Measurements from ENCODE around the gene FGF18.

FGF18 gene

DNA sequence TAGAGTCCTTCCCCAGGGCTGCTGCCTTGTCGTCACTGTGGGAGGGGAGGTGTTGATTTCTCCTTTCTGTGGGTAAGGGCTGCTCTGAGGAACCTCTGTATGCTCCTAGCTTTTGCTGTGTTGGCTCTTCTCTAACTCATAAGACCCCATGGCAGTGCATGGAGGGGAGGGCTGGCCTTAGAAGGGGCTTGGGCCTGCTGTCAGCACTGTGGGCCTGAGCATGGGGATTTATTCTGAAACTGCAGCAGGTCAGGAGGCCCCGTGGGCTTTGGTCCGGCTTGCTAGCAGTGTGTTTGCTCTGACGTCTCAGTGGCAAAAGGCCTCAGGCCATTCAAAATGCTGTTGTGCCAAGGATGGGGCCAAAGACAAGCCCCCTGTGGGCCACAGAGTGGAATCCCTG is 6.8 kb downstream of the FGF18 start:
- Histone ChIP-seq H3K4me3 (ENCODE audit: low read length) (no peak overlapping the region), H3K4me2 (ENCODE audit: low read length) (no peak overlapping the region), H3K9ac (ENCODE audit: low read depth, low read length) (no peak overlapping the region), H3K27me3 (ENCODE audit: control insufficient read depth, insufficient read depth, low read length) (no peaks in the 10 kb centered on the region), H3K4me1 (ENCODE audit: control insufficient read depth, insufficient read depth, low read length) (peaks cover under 1% of the 10 kb centered on the region), H3K36me3 (ENCODE audit: insufficient read depth, low read length) (no peaks in the 10 kb centered on the region), H3K9me3 (replicated peaks; ENCODE audit: low read length) (no peaks in the 10 kb centered on the region)

DNA sequence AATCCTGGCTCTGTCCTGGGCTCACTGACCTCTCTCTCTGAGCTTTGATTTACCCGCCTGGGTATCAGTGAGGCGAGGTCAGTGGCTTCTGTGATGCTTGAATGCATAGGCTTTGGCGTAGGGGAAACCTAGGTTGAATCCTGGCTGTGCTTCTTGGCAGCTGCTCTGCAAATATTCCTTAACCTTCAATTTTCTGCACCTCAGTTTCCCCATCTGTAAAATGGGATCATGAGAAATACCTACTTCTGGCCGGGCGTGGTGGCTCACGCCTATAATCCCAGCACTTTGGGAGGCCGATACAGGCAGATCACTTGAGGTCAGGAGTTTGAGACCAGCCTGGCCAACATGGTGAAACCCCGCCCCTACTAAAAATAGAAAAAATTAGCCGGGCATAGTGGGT is 7.2 kb downstream of the FGF18 start:
- Histone ChIP-seq H3K4me3 (ENCODE audit: low read length) (no peak overlapping the region), H3K27me3 (ENCODE audit: control insufficient read depth, insufficient read depth, low read length) (no peaks in the 10 kb centered on the region), H3K36me3 (ENCODE audit: insufficient read depth, low read length) (no peaks in the 10 kb centered on the region), H3K4me2 (ENCODE audit: low read length) (no peak overlapping the region), H3K9me3 (replicated peaks; ENCODE audit: low read length) (no peaks in the 10 kb centered on the region), H3K9ac (ENCODE audit: low read depth, low read length) (no peak overlapping the region), H3K4me1 (ENCODE audit: control insufficient read depth, insufficient read depth, low read length) (no peaks in the 10 kb centered on the region)

DNA sequence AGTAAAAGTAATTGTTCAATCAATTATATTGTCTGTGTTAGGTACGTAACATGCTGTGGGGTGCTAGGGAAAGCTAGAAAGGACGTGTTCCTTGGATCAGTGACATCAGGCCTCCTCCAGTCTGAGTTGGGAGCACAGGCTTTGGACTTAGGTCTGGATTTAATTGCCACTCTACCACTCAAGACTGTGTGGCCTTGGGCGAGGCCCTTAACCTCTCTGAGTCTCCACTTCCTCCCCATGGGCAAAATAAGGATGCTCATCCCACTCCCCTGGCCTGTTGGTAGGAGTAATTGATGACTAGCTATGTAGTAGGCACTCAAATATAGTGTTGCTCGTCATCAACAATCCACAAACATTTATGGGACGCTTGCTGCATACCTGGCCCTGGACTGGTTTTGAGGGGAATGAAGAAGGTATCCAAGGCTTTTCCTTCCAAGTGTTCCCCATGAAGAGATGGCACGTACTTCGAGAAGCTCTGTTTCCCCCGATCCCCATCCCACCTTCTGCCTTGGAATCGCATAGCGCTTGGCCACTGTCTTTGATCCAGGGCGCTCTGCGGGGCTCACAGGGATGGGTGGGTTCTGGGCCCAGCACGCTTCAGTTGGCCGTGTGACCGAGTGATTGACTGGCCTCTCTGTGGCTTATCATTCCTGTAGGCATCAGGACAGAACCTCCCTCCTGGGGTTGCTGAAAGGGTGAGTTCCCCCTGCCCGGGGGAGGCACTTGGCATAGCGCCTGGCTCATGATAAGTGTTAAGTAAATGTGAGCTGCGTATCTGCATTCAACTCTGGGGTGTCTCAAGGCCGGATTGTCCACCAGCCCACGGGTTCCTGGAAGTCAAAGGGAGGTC is 8.1 kb downstream of the FGF18 start:
- Histone ChIP-seq H3K4me2 (ENCODE audit: low read length) (no peak overlapping the region), H3K9ac (ENCODE audit: low read depth, low read length) (no peak overlapping the region), H3K27me3 (ENCODE audit: control insufficient read depth, insufficient read depth, low read length) (no peaks in the 10 kb centered on the region), H3K4me1 (ENCODE audit: control insufficient read depth, insufficient read depth, low read length) (no peaks in the 10 kb centered on the region), H3K9me3 (replicated peaks; ENCODE audit: low read length) (no peaks in the 10 kb centered on the region), H3K4me3 (ENCODE audit: low read length) (no peak overlapping the region), H3K36me3 (ENCODE audit: insufficient read depth, low read length) (no peaks in the 10 kb centered on the region)

DNA sequence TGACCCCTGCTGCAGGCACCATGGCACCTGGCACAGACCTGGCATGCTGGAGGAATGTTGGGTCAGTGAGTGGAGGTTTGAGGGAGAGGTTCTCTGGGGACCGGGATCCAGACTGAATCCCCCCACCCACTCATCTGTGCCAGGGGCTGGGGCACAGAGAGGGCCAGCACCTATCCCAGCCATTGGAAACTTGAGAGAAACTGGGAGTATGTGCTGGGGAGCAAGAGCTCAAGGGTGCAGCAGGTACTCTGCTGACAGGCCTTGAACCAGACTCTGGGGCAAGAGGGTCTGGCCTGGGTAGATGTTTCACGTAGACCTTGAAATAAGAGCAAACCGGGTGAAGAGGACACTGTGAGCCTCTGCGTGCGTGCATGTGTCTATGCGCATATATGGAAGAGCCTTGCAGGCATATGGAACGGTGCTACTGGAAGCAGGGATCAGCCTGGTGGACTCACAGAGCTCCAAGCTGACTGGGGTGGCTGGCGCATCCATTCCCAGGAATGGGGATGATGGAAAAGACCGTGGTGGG is 8.8 kb downstream of the FGF18 start:
- Histone ChIP-seq H3K4me1 (ENCODE audit: control insufficient read depth, insufficient read depth, low read length) (no peaks in the 10 kb centered on the region), H3K4me3 (ENCODE audit: low read length) (no peak overlapping the region), H3K9me3 (replicated peaks; ENCODE audit: low read length) (no peaks in the 10 kb centered on the region), H3K36me3 (ENCODE audit: insufficient read depth, low read length) (no peaks in the 10 kb centered on the region), H3K27me3 (ENCODE audit: control insufficient read depth, insufficient read depth, low read length) (no peaks in the 10 kb centered on the region), H3K9ac (ENCODE audit: low read depth, low read length) (no peak overlapping the region), H3K4me2 (ENCODE audit: low read length) (no peak overlapping the region)

DNA sequence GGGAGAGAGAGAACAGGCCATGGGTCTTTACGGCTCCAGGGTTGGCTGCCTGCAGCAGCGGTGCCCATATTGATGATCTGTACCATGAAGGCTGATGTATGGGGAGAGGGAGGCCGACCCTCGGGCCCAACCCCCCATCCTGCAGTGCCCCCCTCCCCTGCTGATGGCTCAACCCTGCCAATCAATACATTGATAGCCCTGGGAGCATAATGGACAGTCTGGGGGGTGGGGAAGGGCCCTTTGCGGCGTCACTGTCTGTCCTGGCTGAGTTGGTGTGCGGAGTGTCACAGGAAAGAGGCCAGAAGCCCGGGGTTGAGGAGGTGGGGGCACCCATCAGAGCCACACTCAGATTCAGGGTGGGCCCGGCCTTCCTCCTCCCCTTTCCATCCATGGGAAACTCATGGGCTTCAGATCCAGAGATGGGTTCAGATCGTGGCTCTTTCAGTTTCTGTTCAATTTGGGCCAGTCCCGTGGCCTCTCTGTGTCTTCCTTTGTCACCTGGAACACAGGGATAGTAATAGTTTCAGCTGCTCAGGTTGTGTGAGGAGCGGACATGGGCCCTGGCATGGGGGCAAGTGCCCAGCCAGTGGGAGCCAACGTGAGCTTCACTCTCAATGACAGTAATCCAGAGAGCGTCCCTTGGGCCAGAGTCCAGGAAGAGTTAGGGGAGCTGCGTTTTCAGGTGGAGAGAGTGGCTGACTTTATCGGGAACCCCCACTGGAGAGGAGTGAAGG is 9.5 kb downstream of the FGF18 start:
- Histone ChIP-seq H3K4me3 (ENCODE audit: low read length) (no peak overlapping the region), H3K9ac (ENCODE audit: low read depth, low read length) (no peak overlapping the region), H3K36me3 (ENCODE audit: insufficient read depth, low read length) (no peaks in the 10 kb centered on the region), H3K27me3 (ENCODE audit: control insufficient read depth, insufficient read depth, low read length) (no peaks in the 10 kb centered on the region), H3K4me2 (ENCODE audit: low read length) (no peak overlapping the region), H3K9me3 (replicated peaks; ENCODE audit: low read length) (no peaks in the 10 kb centered on the region), H3K4me1 (ENCODE audit: control insufficient read depth, insufficient read depth, low read length) (no peaks in the 10 kb centered on the region)

DNA sequence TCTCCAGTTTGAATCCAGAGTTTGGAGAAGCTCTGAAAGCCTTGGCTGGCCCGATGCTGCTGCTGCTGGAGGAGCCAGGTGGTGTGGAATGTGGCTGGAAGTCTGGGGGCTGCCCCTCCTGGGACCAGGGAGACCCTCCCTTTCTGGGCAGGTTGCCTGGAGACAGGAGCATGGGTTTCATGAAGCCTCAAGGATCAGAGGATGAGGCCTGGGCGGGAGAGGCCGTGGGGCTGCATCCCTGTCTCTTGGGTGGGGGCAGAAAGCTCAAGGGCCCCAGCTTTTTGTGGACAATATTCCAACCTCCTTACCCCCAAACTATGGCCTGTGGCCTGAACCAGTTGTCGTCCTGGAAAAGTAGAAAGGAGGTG is 10.1 kb downstream of the FGF18 start:
- Histone ChIP-seq H3K9me3 (replicated peaks; ENCODE audit: low read length) (no peaks in the 10 kb centered on the region), H3K27me3 (ENCODE audit: control insufficient read depth, insufficient read depth, low read length) (no peaks in the 10 kb centered on the region), H3K9ac (ENCODE audit: low read depth, low read length) (no peak overlapping the region), H3K4me1 (ENCODE audit: control insufficient read depth, insufficient read depth, low read length) (no peaks in the 10 kb centered on the region), H3K36me3 (ENCODE audit: insufficient read depth, low read length) (no peaks in the 10 kb centered on the region), H3K4me3 (ENCODE audit: low read length) (no peak overlapping the region), H3K4me2 (ENCODE audit: low read length) (no peak overlapping the region)

DNA sequence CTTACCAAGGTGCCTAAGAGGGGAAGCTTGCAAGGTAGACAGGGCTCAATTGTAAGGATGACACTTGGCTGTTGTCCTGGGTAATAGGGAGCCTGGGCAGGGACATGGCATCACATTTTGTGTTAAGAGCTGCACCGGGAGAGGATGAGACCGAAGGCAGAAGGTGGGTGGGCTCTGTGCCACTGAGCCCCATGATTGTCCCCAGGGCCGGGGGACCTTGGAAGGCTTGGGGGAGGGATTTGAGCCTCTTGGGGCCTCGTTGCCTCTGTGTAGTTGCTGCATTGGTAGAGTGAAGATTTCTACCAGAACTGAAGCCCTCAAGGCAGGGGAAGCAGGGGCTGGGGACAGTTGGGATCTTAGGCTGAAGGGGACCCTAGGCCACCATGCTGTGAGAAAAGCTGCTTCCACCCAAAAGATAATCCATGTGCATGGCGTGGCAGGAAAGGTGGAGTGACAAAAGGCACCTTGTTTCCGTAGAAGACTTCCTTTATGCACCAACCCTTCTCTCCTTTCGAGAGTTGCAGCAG is 11.9 kb downstream of the FGF18 start:
- Histone ChIP-seq H3K27me3 (ENCODE audit: control insufficient read depth, insufficient read depth, low read length) (no peaks in the 10 kb centered on the region), H3K9ac (ENCODE audit: low read depth, low read length) (no peak overlapping the region), H3K9me3 (replicated peaks; ENCODE audit: low read length) (no peaks in the 10 kb centered on the region), H3K4me3 (ENCODE audit: low read length) (no peak overlapping the region), H3K4me2 (ENCODE audit: low read length) (no peak overlapping the region), H3K4me1 (ENCODE audit: control insufficient read depth, insufficient read depth, low read length) (no peaks in the 10 kb centered on the region), H3K36me3 (ENCODE audit: insufficient read depth, low read length) (no peaks in the 10 kb centered on the region)

DNA sequence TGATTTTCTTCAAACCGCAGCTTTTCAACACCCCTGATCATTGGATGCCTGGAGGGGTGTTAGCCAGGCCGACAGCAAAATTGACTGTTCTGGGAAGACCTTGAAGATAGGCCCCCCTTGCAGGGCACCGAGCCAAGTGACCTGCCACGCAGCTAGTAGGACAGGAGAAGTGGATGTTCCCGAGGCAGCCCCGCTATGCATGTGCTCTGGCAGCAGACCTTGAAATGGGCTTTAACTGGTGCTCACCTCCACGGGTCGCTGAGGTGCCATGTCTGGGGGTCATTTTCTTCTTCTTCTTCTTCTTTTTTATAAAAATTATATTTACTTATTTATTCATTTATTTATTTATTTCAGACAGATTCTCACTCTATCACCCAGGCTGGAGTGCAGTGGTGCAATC is 12.6 kb downstream of the FGF18 start:
- Histone ChIP-seq H3K4me3 (ENCODE audit: low read length) (no peak overlapping the region), H3K4me2 (ENCODE audit: low read length) (no peak overlapping the region), H3K27me3 (ENCODE audit: control insufficient read depth, insufficient read depth, low read length) (no peaks in the 10 kb centered on the region), H3K4me1 (ENCODE audit: control insufficient read depth, insufficient read depth, low read length) (no peaks in the 10 kb centered on the region), H3K36me3 (ENCODE audit: insufficient read depth, low read length) (no peaks in the 10 kb centered on the region), H3K9ac (ENCODE audit: low read depth, low read length) (no peak overlapping the region), H3K9me3 (replicated peaks; ENCODE audit: low read length) (no peaks in the 10 kb centered on the region)

DNA sequence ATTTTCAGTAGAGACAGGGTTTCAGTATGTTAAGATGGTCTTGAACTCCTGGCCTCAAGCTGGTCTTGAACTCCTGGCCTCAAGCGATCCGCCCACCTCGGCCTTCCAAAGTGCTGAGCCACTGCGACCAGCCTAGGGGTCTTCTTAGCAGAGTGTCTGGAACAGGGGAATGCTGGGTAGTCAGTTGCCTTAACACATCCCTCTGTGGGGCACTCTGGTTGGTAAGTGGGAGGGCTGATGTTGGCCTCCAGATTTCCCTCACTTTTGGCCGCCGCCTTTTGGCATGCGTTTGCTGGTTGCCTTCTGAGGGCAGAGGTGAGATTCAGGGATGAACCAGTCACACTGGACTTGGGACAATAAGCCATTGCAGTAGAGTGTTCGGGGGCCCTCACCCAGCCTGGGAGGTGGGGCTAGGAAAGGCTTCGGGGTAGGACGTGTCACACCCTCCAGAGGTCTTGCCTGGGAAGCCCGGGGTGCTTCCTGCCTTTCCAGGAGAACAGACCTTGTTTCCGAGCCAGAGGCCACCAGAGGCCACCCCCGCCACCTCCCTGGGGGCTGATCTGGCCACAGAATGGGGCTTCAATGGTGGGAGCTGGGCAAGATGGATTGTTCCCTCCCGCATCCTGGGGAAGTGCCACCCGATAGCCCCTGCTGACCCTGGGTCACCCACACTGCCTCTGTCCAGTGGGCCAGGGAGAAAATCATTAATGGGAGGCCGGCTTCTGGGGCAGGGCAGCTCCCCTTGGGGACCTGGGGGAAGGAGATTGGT is 13.3 kb downstream of the FGF18 start:
- Histone ChIP-seq H3K27me3 (ENCODE audit: control insufficient read depth, insufficient read depth, low read length) (no peaks in the 10 kb centered on the region), H3K4me3 (ENCODE audit: low read length) (no peak overlapping the region), H3K36me3 (ENCODE audit: insufficient read depth, low read length) (no peaks in the 10 kb centered on the region), H3K9me3 (replicated peaks; ENCODE audit: low read length) (no peaks in the 10 kb centered on the region), H3K4me2 (ENCODE audit: low read length) (no peak overlapping the region), H3K4me1 (ENCODE audit: control insufficient read depth, insufficient read depth, low read length) (peaks cover 6% of the 10 kb centered on the region), H3K9ac (ENCODE audit: low read depth, low read length) (no peak overlapping the region)

DNA sequence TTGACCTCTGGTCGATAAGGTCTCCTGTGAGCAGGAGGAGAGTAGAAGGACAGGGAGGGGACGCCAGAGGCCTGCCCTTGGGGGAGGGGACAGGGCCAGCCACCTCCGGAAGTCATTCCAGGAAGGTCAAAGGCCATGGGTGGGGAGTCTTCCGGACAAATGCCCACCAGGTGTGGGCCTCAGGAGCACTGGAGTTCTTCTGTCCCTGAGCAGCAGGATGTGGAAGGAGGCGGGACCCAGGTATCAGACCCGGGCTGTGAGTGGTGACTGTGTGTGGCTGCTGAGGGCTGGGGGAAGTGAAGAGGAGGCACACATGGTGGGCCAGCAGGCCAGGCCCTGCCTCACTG is 13.9 kb downstream of the FGF18 start:
- H3K9me3 ChIP-seq (replicated peaks; ENCODE audit: low read length): no peaks in the 10 kb centered on the region
- no peak overlapping the region for H3K4me3 ChIP-seq (ENCODE audit: low read length)
- no peak overlapping the region for H3K9ac ChIP-seq (ENCODE audit: low read depth, low read length)
- H3K4me1 ChIP-seq (ENCODE audit: control insufficient read depth, insufficient read depth, low read length): peaks cover 6% of the 10 kb centered on the region
- no peak overlapping the region for H3K4me2 ChIP-seq (ENCODE audit: low read length)
- no peaks in the 10 kb centered on the region for H3K36me3 ChIP-seq (ENCODE audit: insufficient read depth, low read length)
- H3K27me3 ChIP-seq (ENCODE audit: control insufficient read depth, insufficient read depth, low read length): no peaks in the 10 kb centered on the region

DNA sequence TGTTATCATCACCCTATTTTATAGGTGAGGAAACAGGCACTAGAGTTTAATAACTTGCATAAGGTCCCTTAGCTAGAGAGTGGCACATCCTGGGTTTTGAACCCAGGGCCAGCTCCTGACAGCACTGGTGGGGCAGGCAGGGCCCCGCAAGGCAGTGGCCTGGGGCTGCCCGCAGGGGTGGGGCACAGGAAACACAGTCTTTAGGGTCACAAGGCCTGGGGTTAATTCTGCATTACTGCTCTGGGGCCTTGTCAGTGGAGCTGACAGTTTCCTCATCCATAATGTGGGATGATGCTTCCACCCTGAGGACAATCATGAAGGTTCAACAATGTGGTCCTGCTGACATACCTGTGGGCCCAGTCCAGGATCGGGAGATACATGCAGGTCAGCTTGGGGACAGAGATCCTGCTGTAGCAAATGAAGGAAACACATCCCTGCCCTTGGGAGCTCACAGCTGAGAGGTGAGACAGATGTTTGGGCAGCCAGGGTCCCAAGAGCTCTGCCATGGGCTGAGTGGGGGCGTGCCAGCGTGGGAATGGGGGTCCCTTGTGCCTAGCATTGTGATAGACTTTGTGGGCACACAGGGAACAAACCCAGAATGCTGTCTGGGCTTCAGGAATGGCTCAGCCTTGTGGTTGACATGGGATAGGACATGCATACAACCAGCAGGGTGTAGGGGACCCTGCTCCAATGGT is 14.7 kb downstream of the FGF18 start:
- no peaks in the 10 kb centered on the region for H3K27me3 ChIP-seq (ENCODE audit: control insufficient read depth, insufficient read depth, low read length)
- H3K9me3 ChIP-seq (replicated peaks; ENCODE audit: low read length): no peaks in the 10 kb centered on the region
- no peak overlapping the region for H3K4me2 ChIP-seq (ENCODE audit: low read length)
- no peaks in the 10 kb centered on the region for H3K36me3 ChIP-seq (ENCODE audit: insufficient read depth, low read length)
- H3K9ac ChIP-seq (ENCODE audit: low read depth, low read length): no peak overlapping the region
- H3K4me3 ChIP-seq (ENCODE audit: low read length): no peak overlapping the region
- H3K4me1 ChIP-seq (ENCODE audit: control insufficient read depth, insufficient read depth, low read length): peaks cover 6% of the 10 kb centered on the region
